Measurements from ENCODE around the gene TEAD2.
A peak's percentile ranks its signal among the peaks of the same experiment; 100 is the strongest.

The TEAD2 gene

DNA sequence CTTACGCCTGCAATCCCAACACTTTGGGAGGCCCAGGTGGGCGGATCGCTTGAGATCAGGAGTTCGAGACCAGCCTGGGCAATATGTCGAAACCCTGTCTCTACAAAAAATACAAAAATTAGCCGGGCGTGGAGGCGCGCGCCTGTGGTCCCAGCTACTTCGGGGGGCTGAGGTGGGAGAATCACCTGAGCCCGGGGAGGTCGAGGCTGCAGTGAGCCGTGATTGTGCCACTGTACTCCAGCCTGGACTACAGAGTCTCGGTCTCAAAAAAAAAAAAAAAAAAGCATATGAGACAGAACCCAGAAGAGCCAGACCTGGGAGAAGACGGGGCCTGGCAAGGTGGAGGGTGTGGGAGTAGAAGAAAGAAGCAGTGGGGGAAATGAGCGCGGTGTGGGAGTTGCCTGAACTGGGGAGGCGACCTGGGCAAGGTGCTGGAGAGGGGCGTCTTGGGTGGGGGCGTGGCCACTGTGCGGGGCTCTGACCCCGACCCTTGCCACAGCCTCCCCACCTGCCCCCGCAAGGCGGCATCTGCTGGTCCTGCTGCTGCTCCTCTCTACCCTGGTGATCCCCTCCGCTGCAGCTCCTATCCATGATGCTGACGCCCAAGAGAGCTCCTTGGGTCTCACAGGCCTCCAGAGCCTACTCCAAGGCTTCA lies 2.0 kb upstream of the TEAD2 start:
- Mint-ChIP-seq H3K27ac (no peak overlapping the region), H3K9me3 (peaks cover 3% of the 10 kb centered on the region), H3K36me3 (no peaks in the 10 kb centered on the region), H3K4me3 (no peak overlapping the region), H3K4me1 (no peaks in the 10 kb centered on the region)
- no peak for DNase-seq (ENCODE audit: low spot score in 2 of 2)
- no peak for ATAC-seq

DNA sequence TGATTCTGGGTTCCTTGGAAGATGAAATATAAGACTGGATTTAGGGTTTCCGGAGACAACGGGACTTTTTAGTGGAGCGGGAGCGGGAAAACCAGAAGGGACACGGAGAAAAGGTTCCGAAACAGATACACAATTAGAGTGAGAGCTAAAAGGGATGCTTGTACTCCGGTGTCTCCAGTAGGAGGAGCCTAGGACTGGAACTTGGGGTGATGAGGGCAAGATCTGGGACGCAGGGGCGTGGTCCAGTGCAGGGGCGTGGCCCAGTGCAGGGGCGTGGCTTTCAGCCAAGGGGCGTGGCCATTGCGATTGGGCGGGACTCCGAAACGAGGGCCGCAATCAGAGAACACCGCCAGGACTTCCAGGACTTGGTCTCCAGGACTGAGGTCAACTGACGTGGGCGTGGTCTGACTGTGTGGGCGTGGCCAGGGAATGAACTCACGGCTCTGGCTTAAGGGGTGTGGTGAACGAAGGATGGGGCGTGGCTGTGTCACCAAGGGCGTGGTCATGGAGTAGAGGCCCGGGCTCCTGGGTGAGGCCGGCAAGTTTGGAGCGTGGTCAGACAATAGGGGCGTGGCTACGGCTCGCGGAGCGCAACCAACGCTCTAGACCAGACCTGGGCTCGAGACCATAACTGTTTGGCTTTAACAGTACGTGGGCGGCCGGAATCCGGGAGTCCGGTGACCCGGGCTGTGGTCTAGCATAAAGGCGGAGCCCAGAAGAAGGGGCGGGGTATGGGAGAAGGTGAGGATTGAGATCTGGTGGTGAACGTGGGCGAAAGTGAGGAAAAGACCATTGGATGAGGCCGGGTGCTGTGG lies 1.3 kb upstream of the TEAD2 start, which contains the start of gene DKKL1:
Gene DKKL1 (plus strand): TSS at position 610 of the 815 bp plus-strand sequence. CDS start 122 bp downstream, at position 732.
- no peak within 1 kb of the TSS for H3K27ac Mint-ChIP-seq
- no peaks in the 10 kb centered on the region for H3K36me3 Mint-ChIP-seq
- DNase-seq (ENCODE audit: low spot score in 2 of 2) (peak; percentile 76 to 93), ATAC-seq (peak; percentile 86)
- H3K4me3 Mint-ChIP-seq: no peak within 1 kb of the TSS
- H3K9me3 Mint-ChIP-seq: no peaks in the 10 kb centered on the region
- H3K4me1 Mint-ChIP-seq: no peaks in the 10 kb centered on the region

DNA sequence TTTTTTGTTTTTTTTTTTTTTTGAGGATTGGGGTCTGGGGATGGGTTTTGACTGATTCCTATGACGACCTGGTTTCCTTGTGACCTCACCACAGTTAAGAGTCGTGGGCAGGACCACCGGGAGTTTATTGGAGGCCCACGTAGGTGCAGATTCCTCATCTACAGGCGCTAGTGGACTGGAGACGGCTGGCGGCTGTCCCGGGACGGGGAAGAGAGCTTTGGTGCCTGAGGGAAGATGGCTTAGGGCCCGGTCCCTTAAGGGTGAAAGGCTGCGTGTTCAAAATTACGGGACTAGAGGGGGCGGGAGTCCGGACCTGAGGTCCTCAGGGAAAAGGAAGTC lies 682 bp upstream of the TEAD2 start:
- H3K4me1 Mint-ChIP-seq: no peaks in the 10 kb centered on the region
- H3K27ac Mint-ChIP-seq: no peak overlapping the region
- no peak for ATAC-seq
- H3K9me3 Mint-ChIP-seq: no peaks in the 10 kb centered on the region
- no peak for DNase-seq (ENCODE audit: low spot score in 2 of 2)
- no peak overlapping the region for H3K4me3 Mint-ChIP-seq
- H3K36me3 Mint-ChIP-seq: no peaks in the 10 kb centered on the region

DNA sequence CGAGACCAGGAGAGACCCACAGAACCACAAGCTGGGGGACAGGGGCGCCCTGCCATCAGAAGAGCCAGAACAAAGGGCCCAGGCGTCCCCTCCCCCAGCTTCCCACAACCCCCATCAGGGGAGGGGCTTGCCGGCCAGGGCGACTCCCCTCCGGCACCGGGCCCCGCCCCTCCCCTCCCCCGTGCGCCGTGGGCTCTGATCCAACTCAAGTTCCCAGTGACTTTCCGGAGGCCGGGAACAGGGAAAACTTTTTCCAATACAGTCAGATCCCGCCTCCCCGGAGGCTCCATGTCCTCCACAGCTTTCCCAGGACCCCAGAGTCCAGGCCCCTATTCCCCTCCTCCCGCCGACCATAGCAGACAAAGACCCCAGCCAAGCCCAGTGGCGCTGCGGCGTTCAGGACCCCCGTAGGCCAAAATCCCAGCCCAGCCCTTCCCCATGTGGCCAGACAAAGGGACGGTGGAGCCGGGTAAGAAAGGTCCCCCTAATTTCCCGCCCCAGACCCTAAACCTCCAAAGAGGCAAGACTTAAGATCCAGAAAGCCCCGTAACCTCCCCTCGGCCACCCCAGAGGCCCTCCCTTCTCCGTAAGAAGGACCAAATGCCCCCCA lies 673 bp downstream of the TEAD2 start:
- Mint-ChIP-seq H3K4me3 (no peak overlapping the region), H3K9me3 (no peaks in the 10 kb centered on the region), H3K4me1 (peaks cover 7% of the 10 kb centered on the region), H3K36me3 (no peaks in the 10 kb centered on the region), H3K27ac (no peak overlapping the region)
- DNase-seq (ENCODE audit: low spot score in 2 of 2) (no peak), ATAC-seq (no peak)

- no peak overlapping the region for H3K4me3 Mint-ChIP-seq
- no peak for ATAC-seq
- H3K27ac Mint-ChIP-seq: no peak overlapping the region
- no peaks in the 10 kb centered on the region for H3K9me3 Mint-ChIP-seq
- DNase-seq (ENCODE audit: low spot score in 2 of 2): no peak
- peaks cover 19% of the 10 kb centered on the region for H3K4me1 Mint-ChIP-seq
- no peaks in the 10 kb centered on the region for H3K36me3 Mint-ChIP-seq
These were observed 2.1 kb downstream of the TEAD2 start for GRCh38 chr19:49359851-49360820.

GRCh38 chr19:49357186-49357585 lies 5.0 kb downstream of the TEAD2 start:
- ATAC-seq: no peak
- peaks cover 19% of the 10 kb centered on the region for H3K4me1 Mint-ChIP-seq
- H3K27ac Mint-ChIP-seq: peak overlapping the region; percentile 45

DNA sequence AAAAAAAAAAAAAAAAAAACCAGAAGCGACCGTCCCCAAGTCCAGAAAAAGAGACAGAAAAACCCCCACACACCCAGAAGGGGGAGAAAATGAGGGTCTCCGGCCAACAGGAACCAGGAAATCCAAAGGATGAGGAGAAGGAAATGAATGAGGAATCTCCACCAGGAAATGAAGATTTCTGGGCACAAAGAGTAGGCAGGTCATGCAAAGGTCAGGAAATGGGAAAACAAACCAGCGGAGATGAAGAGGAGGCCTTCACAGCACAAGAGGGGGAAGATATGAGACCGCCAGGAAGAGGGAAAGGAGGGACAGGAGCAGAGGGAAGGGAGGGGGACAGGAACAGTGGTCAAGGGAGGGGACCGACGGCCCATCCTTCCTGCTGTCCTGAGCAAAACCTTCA lies 5.8 kb downstream of the TEAD2 start:
- Mint-ChIP-seq H3K27ac (peak overlapping the region; percentile 56), H3K4me3 (no peak overlapping the region), H3K9me3 (no peaks in the 10 kb centered on the region), H3K4me1 (peaks cover 19% of the 10 kb centered on the region), H3K36me3 (no peaks in the 10 kb centered on the region)
- DNase-seq (ENCODE audit: low spot score in 2 of 2) (no peak), ATAC-seq (no peak)

More at GRCh38 chr19:49357186-49357585, 5.0 kb downstream of the TEAD2 start:
- Mint-ChIP-seq H3K36me3 (no peaks in the 10 kb centered on the region), H3K9me3 (no peaks in the 10 kb centered on the region), H3K4me3 (no peak overlapping the region)
- DNase-seq (ENCODE audit: low spot score in 2 of 2): no peak

DNA sequence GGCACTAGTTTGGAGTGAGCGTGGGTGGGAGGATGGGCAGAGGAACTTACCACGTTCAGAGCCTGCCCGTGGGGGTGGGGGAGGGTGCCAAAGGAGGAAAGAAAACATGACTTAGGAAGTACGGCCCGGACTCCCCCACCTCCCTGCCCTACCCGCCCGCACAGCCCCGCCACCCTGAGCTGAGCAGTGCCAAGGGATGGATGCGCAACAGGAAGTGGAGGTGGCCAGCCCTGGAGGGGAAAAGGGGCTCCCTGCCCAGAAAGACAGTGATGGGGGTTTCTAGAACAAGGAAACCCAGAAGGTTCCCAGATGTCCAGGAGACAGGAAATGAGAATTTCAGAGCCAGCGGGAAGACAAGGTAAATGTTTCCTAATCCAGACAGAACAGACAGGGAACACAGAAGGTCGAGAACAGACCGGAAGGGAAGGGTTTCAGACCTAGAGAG lies 6.3 kb downstream of the TEAD2 start:
- H3K9me3 Mint-ChIP-seq: no peaks in the 10 kb centered on the region
- H3K36me3 Mint-ChIP-seq: no peaks in the 10 kb centered on the region
- H3K27ac Mint-ChIP-seq: peak overlapping the region; percentile 56
- no peak overlapping the region for H3K4me3 Mint-ChIP-seq
- no peak for ATAC-seq
- DNase-seq (ENCODE audit: low spot score in 2 of 2): no peak
- peaks cover 19% of the 10 kb centered on the region for H3K4me1 Mint-ChIP-seq

DNA sequence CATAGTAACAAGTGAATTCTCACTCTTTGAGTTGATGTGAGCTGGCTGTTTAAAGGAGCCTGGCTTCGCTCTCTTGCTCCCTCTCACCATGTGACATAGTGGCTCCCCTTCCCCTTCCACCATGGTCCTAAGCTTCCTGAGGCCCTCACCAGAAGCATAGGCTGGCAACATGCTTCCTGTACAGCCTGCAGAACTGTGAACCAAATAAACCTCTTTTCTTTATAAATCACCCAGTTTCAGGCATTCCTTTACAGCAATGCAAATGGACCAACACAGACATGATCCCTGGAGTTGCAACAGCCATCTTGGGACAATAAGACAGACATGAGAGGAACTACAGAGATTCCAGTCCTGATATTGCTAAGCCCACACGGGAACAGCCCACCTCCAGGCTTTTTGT lies 12.6 kb downstream of the TEAD2 start:
- H3K27ac Mint-ChIP-seq: peak overlapping the region; percentile 19
- H3K4me3 Mint-ChIP-seq: no peak overlapping the region
- no peak for ATAC-seq
- no peak for DNase-seq (ENCODE audit: low spot score in 2 of 2)
- H3K9me3 Mint-ChIP-seq: no peaks in the 10 kb centered on the region
- no peaks in the 10 kb centered on the region for H3K36me3 Mint-ChIP-seq
- peaks cover 14% of the 10 kb centered on the region for H3K4me1 Mint-ChIP-seq

- Mint-ChIP-seq H3K27ac (no peak overlapping the region), H3K4me1 (peaks cover 17% of the 10 kb centered on the region), H3K36me3 (no peaks in the 10 kb centered on the region), H3K9me3 (no peaks in the 10 kb centered on the region), H3K4me3 (no peak overlapping the region)
- no peak for DNase-seq (ENCODE audit: low spot score in 2 of 2)
- ATAC-seq: no peak
These were observed 13.7 kb downstream of the TEAD2 start for GRCh38 chr19:49348305-49349189.

- H3K4me3 Mint-ChIP-seq: no peak overlapping the region
- H3K4me1 Mint-ChIP-seq: peaks cover 21% of the 10 kb centered on the region
- ATAC-seq (peak; percentile 69), DNase-seq (ENCODE audit: low spot score in 2 of 2) (no peak)
- no peaks in the 10 kb centered on the region for H3K9me3 Mint-ChIP-seq
- H3K27ac Mint-ChIP-seq: no peak overlapping the region
- no peaks in the 10 kb centered on the region for H3K36me3 Mint-ChIP-seq
These were observed 14.4 kb downstream of the TEAD2 start for GRCh38 chr19:49347835-49348234.

DNA sequence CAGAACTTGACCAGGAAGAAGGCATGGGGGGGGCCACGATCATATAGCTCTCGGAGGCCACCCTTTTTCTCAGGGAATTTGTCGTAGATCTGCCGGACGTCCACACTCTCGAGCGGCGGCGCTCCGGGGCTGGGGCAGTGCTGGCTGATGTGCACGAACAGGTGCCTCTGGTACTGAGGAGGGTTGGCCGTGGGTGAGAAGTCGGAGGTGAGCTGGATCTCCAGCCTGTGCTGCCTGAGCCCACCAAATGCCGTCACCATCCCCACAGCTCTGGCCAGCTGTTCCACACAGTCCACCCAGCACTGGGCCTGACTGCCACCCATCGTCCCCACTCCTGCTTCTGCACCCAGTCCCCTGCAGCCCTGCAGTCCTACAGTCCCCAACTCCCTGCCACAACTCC lies 15.0 kb downstream of the TEAD2 start:
- Mint-ChIP-seq H3K36me3 (no peaks in the 10 kb centered on the region), H3K27ac (no peak overlapping the region), H3K4me1 (peaks cover 25% of the 10 kb centered on the region), H3K4me3 (no peak overlapping the region), H3K9me3 (no peaks in the 10 kb centered on the region)
- ATAC-seq (no peak), DNase-seq (ENCODE audit: low spot score in 2 of 2) (no peak)

- peak; percentile 73 for ATAC-seq
- DNase-seq (ENCODE audit: low spot score in 2 of 2): no peak
- no peaks in the 10 kb centered on the region for H3K9me3 Mint-ChIP-seq
- peaks cover 34% of the 10 kb centered on the region for H3K4me1 Mint-ChIP-seq
- peak overlapping the region; percentile 91 for H3K27ac Mint-ChIP-seq
- H3K36me3 Mint-ChIP-seq: peaks cover 17% of the 10 kb centered on the region
- H3K4me3 Mint-ChIP-seq: no peak overlapping the region
These were observed 17.5 kb downstream of the TEAD2 start for GRCh38 chr19:49344505-49345423.

Measured in stimulated activated effector memory CD8-positive, alpha-beta T cell treated with anti-CD3 and anti-CD28 coated beads, Interleukin-12 subunit alpha, Interleukin-12 subunit beta, amount 100 ng/mL, for 72 hours (primary cell).